GM19240 (cell line): ENCODE measurements around the gene C17orf58.
"Not testable (repeated sequence)": the region's sequence is repeated elsewhere in the genome, so short reads cannot be mapped to it uniquely, and the experiment has no call there.

ENCODE experiments used
- DNase-seq: peaks from one replicate; pipeline ENCODE4 v3.0.0; 2011; ENCODE audit warnings: low spot score; ENCODE audit not compliant: insufficient read length

The C17orf58 gene

GRCh38 chr17:67996301-67997171 is at the start of gene C17orf58:
C17orf58 (minus strand) TSS chr17:67996469; CDS start chr17:67996198, 271 bp downstream.
- not testable (repeated sequence) for DNase-seq

GRCh38 chr17:68036304-68037147 is 40.3 kb upstream of the C17orf58 start:
- no peak for DNase-seq

GRCh38 chr17:68035523-68036303 is 39.4 kb upstream of the C17orf58 start, which contains the start of gene KPNA2:
KPNA2 (plus strand) TSS chr17:68035735; CDS start chr17:68037133, 1,398 bp downstream.
- peak; percentile 96 for DNase-seq

- DNase-seq, result peak; percentile 88
Measured at GRCh38 chr17:68035131-68035522, 38.9 kb upstream of the C17orf58 start.

- DNase-seq, result no peak
Measured at GRCh38 chr17:68034452-68034776, 38.1 kb upstream of the C17orf58 start.

- no peak for DNase-seq
Measured at GRCh38 chr17:68033636-68034451, 37.6 kb upstream of the C17orf58 start.

- no peak for DNase-seq
Measured at GRCh38 chr17:68029512-68030215, 33.4 kb upstream of the C17orf58 start.

- DNase-seq, result not testable (repeated sequence)
Measured at GRCh38 chr17:68022547-68022946, 26.3 kb upstream of the C17orf58 start.

GRCh38 chr17:68021963-68022362 is 25.7 kb upstream of the C17orf58 start:
- DNase-seq, result no peak

GRCh38 chr17:68020791-68021190 is 24.5 kb upstream of the C17orf58 start:
- not testable (repeated sequence) for DNase-seq

- DNase-seq, result no peak
Measured at GRCh38 chr17:68020409-68020756, 24.1 kb upstream of the C17orf58 start.

GRCh38 chr17:68019675-68020408 is 23.6 kb upstream of the C17orf58 start:
- peak; percentile 96 for DNase-seq

- DNase-seq, result no peak
Measured at GRCh38 chr17:68019336-68019674, 23.0 kb upstream of the C17orf58 start.

GRCh38 chr17:68018493-68018892 is 22.2 kb upstream of the C17orf58 start:
- not testable (repeated sequence) for DNase-seq

- no peak for DNase-seq
Measured at GRCh38 chr17:68016838-68017237, 20.6 kb upstream of the C17orf58 start.

GRCh38 chr17:68015081-68015723 is 18.9 kb upstream of the C17orf58 start:
- no peak for DNase-seq

GRCh38 chr17:68013385-68013784 is 17.1 kb upstream of the C17orf58 start:
- DNase-seq, result no peak

GRCh38 chr17:68011199-68011665 is 15.0 kb upstream of the C17orf58 start:
- no peak for DNase-seq

GRCh38 chr17:68006797-68007196 is 10.5 kb upstream of the C17orf58 start:
- DNase-seq, result no peak
